GM12872 (cell line): ENCODE results near the gene GPX8.

Experiments used
- CTCF ChIP-seq: IDR thresholded peaks from 3 replicates; pipeline ENCODE4 v1.5.1; 2011; ENCODE audit warnings: low read depth, mild to moderate bottlenecking, low read length, moderate library complexity; ENCODE audit not compliant: insufficient read depth

GPX8 gene

GRCh38 chr5:55172937-55173686 is 13.1 kb downstream of the GPX8 start, which contains the start of gene CDC20B:
Gene CDC20B, minus strand, starts transcription at chr5:55173177. Its CDS starts 177 bp downstream, at chr5:55173000.
- TF ChIP-seq CTCF = no peak

GRCh38 chr5:55173687-55174230 is 13.8 kb downstream of the GPX8 start:
- no peak for TF ChIP-seq CTCF

- no peak for TF ChIP-seq CTCF
Measured at GRCh38 chr5:55175781-55176175, 15.8 kb downstream of the GPX8 start.

- TF ChIP-seq CTCF = no peak
Measured at GRCh38 chr5:55176176-55176818, 16.3 kb downstream of the GPX8 start.

GRCh38 chr5:55177078-55177477 is 17.1 kb downstream of the GPX8 start:
- TF ChIP-seq CTCF = no peak

GRCh38 chr5:55180016-55180415 is 20.0 kb downstream of the GPX8 start:
- TF ChIP-seq CTCF = no peak

GRCh38 chr5:55187370-55187769 is 27.4 kb downstream of the GPX8 start:
- TF ChIP-seq CTCF = 0 out of 3 replicates have a peak, but pooled peaks have one; percentile 25
